ENCODE data around the gene FBXO28.
"Not testable (repeated sequence)": the region's sequence is repeated elsewhere in the genome, so short reads cannot be mapped to it uniquely, and the experiment has no call there.

Gene FBXO28

DNA sequence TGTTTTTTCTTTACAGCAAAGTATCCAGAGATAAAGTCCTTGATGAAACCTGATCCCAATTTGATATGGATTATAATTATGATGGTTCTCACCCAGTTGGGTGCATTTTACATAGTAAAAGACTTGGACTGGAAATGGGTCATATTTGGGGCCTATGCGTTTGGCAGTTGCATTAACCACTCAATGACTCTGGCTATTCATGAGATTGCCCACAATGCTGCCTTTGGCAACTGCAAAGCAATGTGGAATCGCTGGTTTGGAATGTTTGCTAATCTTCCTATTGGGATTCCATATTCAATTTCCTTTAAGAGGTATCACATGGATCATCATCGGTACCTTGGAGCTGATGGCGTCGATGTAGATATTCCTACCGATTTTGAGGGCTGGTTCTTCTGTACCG lies 75.7 kb downstream of the FBXO28 start:
- DNase-seq (ENCODE audit: low read depth) = no peak

GRCh38 chr1:224192082-224192788 lies 78.3 kb downstream of the FBXO28 start:
- no peak for DNase-seq (ENCODE audit: low read depth)

GRCh38 chr1:224193319-224193966 lies 79.5 kb downstream of the FBXO28 start:
- no peak for DNase-seq (ENCODE audit: low read depth)

GRCh38 chr1:224196813-224197600 lies 83.1 kb downstream of the FBXO28 start:
- no peak for DNase-seq (ENCODE audit: low read depth)

- no peak for DNase-seq (ENCODE audit: low read depth)
Measured at GRCh38 chr1:224198572-224198971, 84.7 kb downstream of the FBXO28 start.

GRCh38 chr1:224199679-224200078 lies 85.8 kb downstream of the FBXO28 start:
- no peak for DNase-seq (ENCODE audit: low read depth)

DNA sequence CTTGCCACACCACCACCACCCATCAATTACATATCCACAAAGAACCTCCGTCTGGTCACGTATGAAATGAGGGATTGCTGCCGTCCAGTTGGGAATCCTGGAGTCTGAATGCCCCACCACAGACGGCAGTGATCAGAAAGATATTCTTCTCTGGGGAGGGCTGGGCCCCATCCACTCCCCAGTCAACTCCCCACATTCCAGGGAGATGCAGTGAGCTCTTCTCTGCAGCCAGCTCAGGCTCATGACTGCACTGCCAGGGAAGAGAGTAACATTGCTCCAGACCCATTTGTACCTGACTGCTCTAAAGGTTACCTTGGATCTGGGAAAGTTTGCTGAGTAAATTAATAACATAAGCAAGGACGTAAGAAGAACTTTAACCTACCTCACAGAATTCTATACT lies 87.5 kb downstream of the FBXO28 start:
- DNase-seq (ENCODE audit: low read depth) = no peak

DNA sequence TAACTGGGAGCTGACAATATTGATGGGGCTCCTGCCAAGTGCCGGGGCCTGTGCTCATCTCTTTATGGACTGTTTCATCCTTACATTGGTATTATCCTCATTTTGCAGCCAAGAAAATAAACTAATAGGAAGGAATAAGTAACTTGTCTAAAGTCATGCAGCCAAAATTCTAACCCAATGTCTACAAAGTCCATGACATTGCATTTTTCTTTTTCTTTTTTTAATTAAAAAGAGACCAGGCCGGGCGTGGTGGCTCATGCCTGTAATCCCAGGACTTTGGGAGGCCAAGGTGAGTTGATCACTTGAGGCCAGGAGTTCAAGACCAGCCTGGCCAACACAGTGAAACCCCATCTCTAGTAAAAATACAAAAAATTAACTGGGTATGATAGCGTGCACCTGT lies 87.9 kb downstream of the FBXO28 start:
- no peak for DNase-seq (ENCODE audit: low read depth)

DNA sequence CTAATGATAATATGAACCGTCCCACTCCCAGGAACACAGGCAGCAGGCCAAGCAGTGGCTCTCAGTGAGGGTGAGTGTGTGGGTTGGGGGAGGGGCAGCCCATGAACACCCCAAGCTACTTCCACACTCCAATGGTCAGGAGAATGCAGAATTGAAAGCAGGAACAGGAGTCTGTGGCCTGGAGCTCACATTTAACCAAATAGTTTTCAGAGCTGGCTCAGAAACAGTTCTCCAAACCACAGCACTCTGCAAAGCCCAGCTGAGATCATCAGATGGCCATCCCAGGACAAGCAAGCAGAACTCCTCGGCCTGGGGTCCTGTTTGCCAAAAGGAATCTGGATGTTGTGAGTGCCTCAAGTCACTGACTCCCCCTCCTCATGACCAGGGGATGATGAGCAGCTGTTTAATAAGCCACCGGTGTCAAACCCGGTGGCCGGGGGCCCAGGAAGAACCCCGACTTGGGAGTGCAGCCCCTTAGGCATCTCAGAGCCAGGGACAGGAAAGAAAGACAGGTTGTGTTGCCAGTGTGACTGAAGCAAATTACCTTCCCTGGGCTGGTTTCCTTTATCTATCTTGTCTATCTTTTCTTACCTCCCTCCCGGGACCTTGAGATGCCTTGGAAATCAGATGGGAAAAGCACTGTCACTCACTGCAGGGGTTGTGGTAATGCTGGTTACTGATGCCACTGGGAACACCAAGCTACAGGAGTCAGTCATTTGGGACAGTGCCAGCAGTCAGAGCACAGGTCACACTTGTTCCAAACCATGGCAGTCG lies 89.5 kb downstream of the FBXO28 start:
- no peak for DNase-seq (ENCODE audit: low read depth)

DNA sequence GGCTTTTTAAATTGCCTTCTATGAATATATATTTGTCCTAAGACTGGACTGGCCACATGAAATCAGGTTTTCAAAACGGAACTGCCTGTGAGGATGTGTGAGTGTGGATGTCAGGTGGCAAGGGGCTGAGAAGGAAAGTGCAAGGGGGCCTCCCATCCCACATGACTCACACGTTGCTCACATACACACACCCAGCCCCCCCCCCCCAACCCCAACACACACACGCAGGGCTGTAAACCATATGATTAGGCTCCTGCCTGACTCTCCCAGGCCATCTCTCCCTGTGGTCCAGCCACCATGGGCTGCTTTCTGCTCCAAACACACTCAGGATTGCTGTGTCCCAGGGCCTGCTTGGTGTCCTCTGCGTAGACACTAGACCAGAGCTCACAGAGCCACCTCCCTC lies 91.5 kb downstream of the FBXO28 start:
- DNase-seq (ENCODE audit: low read depth) = no peak

DNA sequence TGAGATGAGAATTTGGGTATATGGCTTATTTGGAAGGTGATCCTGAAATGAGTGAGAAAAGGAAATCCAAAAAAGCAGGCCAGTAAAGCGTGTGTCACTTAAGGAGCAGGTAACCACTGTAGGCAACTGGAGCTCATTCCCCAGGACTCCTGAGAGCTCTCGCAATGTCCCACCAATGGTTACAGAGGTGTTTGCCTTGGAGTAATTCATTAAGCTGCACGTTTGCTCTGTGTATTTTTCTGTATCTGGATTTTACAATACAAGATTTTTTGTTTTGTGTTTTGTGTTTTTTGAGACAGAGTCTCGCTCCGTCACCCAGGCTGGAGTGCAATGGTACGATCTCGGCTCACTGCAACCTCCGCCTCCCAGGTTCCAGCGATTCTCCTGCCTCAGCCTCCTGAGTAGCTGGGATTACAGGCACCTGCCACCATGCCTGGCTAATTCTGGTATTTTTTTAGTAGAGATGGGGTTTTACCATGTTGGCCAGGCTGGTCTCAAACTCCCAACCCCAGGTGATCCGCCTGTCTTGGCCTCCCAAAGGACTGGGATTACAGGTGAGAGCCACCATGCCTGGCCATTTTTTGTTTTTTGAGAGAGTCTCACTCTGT lies 92.1 kb downstream of the FBXO28 start:
- DNase-seq (ENCODE audit: low read depth) = not testable (repeated sequence)

DNA sequence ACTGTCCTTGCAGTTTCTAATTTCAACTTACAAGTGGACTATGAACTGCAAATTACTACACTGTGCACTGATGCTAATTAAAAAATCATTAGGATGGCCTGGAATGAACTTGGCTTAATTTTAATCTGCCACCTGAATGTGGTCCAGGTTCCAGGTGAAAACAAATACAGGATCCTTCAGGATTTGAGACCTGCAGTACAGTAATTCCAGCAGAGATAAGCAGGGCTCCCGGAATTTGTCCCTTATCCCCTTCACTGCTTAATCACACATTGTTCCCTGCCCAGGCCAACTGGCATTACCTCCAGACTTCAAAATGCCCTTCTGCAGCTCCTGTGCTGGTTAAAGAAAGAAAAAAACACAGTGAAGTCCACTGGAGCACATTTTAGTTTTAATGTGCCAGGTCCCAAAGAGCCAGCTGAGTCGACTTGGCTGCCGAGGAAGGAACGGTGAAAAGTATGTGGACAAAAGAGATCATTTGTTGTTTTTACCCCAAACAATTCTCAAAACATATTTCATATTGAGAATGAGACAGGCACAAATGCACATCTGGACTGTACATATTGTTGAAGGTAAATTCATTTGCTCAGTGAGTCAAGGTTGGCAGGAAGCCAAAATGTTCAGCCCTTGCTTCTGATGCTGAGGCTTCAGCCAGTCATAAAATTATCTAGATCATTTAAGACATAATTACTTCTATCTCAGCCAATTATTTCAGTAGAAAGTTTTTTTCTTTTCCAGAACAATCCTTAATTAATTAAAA lies 97.5 kb downstream of the FBXO28 start:
- no peak for DNase-seq (ENCODE audit: low read depth)

Data from stimulated activated CD8-positive, alpha-beta memory T cell treated with anti-CD3 and anti-CD28 coated beads, Interleukin-7, amount 100 ng/mL, for 24 hours (primary cell).